Fibroblast of mammary gland (primary cell): ENCODE data around the gene TANC1.

ENCODE experiments used
- DNase-seq: peaks from one replicate; pipeline ENCODE4 v3.0.0-alpha.2; 2010; ENCODE audit warnings: low read depth
- H3K4me3 ChIP-seq: 2 replicates; pipeline ENCODE4 v1.5.1; 2011; ENCODE audit warnings: low read depth, mild to moderate bottlenecking, low read length, moderate library complexity; ENCODE audit not compliant: control insufficient read depth
- CTCF ChIP-seq: conservative IDR thresholded peaks from 2 replicates; pipeline ENCODE4 v1.5.1; 2011; ENCODE audit warnings: low read depth, low read length, inconsistent platforms; ENCODE audit not compliant: control insufficient read depth, insufficient read depth

Gene TANC1

GRCh38 chr2:159157361-159158209 lies 189.1 kb downstream of the TANC1 start:
- DNase-seq, result no peak
- no peak for TF ChIP-seq CTCF
- no peak overlapping the region for H3K4me3 ChIP-seq

- H3K4me3 ChIP-seq, result no peak overlapping the region
- no peak for DNase-seq
- no peak for TF ChIP-seq CTCF
These were observed 192.0 kb downstream of the TANC1 start for GRCh38 chr2:159160412-159160811.

- no peak for TF ChIP-seq CTCF
- no peak overlapping the region for H3K4me3 ChIP-seq
- no peak for DNase-seq
These were observed 192.5 kb downstream of the TANC1 start for GRCh38 chr2:159160954-159161353.

- no peak for DNase-seq
- no peak for TF ChIP-seq CTCF
- no peak overlapping the region for H3K4me3 ChIP-seq
These were observed 195.5 kb downstream of the TANC1 start for GRCh38 chr2:159163930-159164329.

- TF ChIP-seq CTCF, result no peak
- no peak for DNase-seq
- no peak overlapping the region for H3K4me3 ChIP-seq
These were observed 196.0 kb downstream of the TANC1 start for GRCh38 chr2:159164457-159164911.

- no peak for DNase-seq
- H3K4me3 ChIP-seq, result no peak overlapping the region
- no peak for TF ChIP-seq CTCF
These were observed 196.6 kb downstream of the TANC1 start for GRCh38 chr2:159165048-159165447.
